WERI-Rb-1 (cell line): ENCODE measurements around the gene REPS2.

ENCODE experiments used
- DNase-seq: peaks from one replicate; pipeline ENCODE4 v3.0.0-alpha.2; 2020
- H3K27ac ChIP-seq: fragments of 250-450 bp; sonication (Bioruptor Pico); 2 replicates; pipeline ENCODE4 v1.5.1; 2020; ENCODE audit warnings: mild to moderate bottlenecking, moderate library complexity
- H3K27me3 ChIP-seq: fragments of 250-450 bp; sonication (Bioruptor Pico); 2 replicates; pipeline ENCODE4 v1.5.1; 2021; ENCODE audit warnings: mild to moderate bottlenecking, low read depth, moderate library complexity; ENCODE audit not compliant: insufficient read depth, severe bottlenecking
- H3K36me3 ChIP-seq: fragments of 250-450 bp; sonication (Bioruptor Pico); 2 replicates; pipeline ENCODE4 v1.5.1; 2020; ENCODE audit warnings: mild to moderate bottlenecking, moderate library complexity
- H3K4me3 ChIP-seq: 2 replicates; pipeline ENCODE4 v1.5.1; 2011; ENCODE audit warnings: low read depth, mild to moderate bottlenecking, control low read depth, low read length
- H3K9me3 ChIP-seq: fragments of 250-450 bp; sonication (Bioruptor Pico); 2 replicates; pipeline ENCODE4 v1.5.1; 2021; ENCODE audit warnings: mild to moderate bottlenecking, moderate library complexity; ENCODE audit not compliant: severe bottlenecking
- CTCF ChIP-seq: IDR thresholded peaks from 2 replicates; pipeline ENCODE4 v1.5.1; 2011; ENCODE audit warnings: low read depth, mild to moderate bottlenecking, control low read depth, inconsistent platforms, low read length

REPS2 gene

GRCh38 chrX:17067534-17067933 is 121.1 kb downstream of the REPS2 start:
- Histone ChIP-seq H3K27ac (no peak overlapping the region), H3K27me3 (peaks cover 7% of the 10 kb centered on the region), H3K4me3 (no peak overlapping the region), H3K9me3 (no peaks in the 10 kb centered on the region), H3K36me3 (no peaks in the 10 kb centered on the region)
- no peak for TF ChIP-seq CTCF
- no peak for DNase-seq

- H3K27me3 ChIP-seq, result peaks cover 14% of the 10 kb centered on the region
- no peak for DNase-seq
Observed at GRCh38 chrX:17072301-17072700, 125.8 kb downstream of the REPS2 start.

GRCh38 chrX:17072721-17073230 is 126.3 kb downstream of the REPS2 start:
- TF ChIP-seq CTCF, result no peak
- Histone ChIP-seq H3K4me3 (no peak overlapping the region), H3K27ac (no peak overlapping the region), H3K27me3 (peaks cover 14% of the 10 kb centered on the region), H3K9me3 (no peaks in the 10 kb centered on the region), H3K36me3 (no peaks in the 10 kb centered on the region)
- no peak for DNase-seq

More at GRCh38 chrX:17072301-17072700, 125.8 kb downstream of the REPS2 start:
- TF ChIP-seq CTCF, result no peak
- H3K9me3 ChIP-seq, result no peaks in the 10 kb centered on the region
- H3K4me3 ChIP-seq, result no peak overlapping the region
- H3K27ac ChIP-seq, result no peak overlapping the region
- H3K36me3 ChIP-seq, result no peaks in the 10 kb centered on the region

GRCh38 chrX:17075004-17075403 is 128.5 kb downstream of the REPS2 start:
- H3K36me3 ChIP-seq, result no peaks in the 10 kb centered on the region
- no peak overlapping the region for H3K4me3 ChIP-seq
- peaks cover 14% of the 10 kb centered on the region for H3K27me3 ChIP-seq
- no peak overlapping the region for H3K27ac ChIP-seq
- TF ChIP-seq CTCF, result no peak
- no peak for DNase-seq
- H3K9me3 ChIP-seq, result no peaks in the 10 kb centered on the region

GRCh38 chrX:17077361-17077760 is 130.9 kb downstream of the REPS2 start:
- Histone ChIP-seq H3K27ac (no peak overlapping the region), H3K9me3 (no peaks in the 10 kb centered on the region), H3K4me3 (no peak overlapping the region), H3K27me3 (peaks cover 20% of the 10 kb centered on the region), H3K36me3 (no peaks in the 10 kb centered on the region)
- TF ChIP-seq CTCF, result no peak
- DNase-seq, result no peak

GRCh38 chrX:17078031-17078720 is 131.7 kb downstream of the REPS2 start:
- H3K36me3 ChIP-seq, result no peaks in the 10 kb centered on the region
- TF ChIP-seq CTCF, result no peak
- DNase-seq, result no peak
- no peaks in the 10 kb centered on the region for H3K9me3 ChIP-seq
- H3K27me3 ChIP-seq, result peaks cover 20% of the 10 kb centered on the region
- H3K27ac ChIP-seq, result no peak overlapping the region
- no peak overlapping the region for H3K4me3 ChIP-seq
